IMR-90 (cell line): ENCODE results near the gene CASTOR1. TPM values are rescaled to one million over a fixed set of nuclear protein-coding genes. Genes with fewer than 3 reads are reported as not detected.

Experiments
- ATAC-seq: fragments of 200-7000 bp; cut with Tn5 transposase; 2 replicates; pipeline ENCODE4 v1.9.1; 2020; ENCODE audit warnings: low read depth, mild to moderate bottlenecking, moderate library complexity
- BruUV-seq: library from RNA; stranded (reverse); fragments of 400-500 nt; replicated peaks from 2 replicates; lab custom pipeline; 2021; lab: Mats Ljungman, UMichigan
- CTCF ChIA-PET: fragments of 300-600 bp; formaldehyde crosslinking; extraction: SDS; loops from one replicate; lab custom pipeline; 2021; ENCODE audit warnings: antibody characterized with exemption; lab: Yijun Ruan, JAX
- POLR2A ChIA-PET: fragments of 300-600 bp; sonication (Branson Sonifier 250); formaldehyde crosslinking; loops from one replicate; lab custom pipeline; 2022; ENCODE audit warnings: antibody characterized with exemption; ENCODE audit not compliant: unreplicated experiment; lab: Charles Lee
- DNase-seq: peaks from one replicate; pipeline ENCODE4 v3.0.0; 2013
- H2AFZ ChIP-seq: replicated peaks from 2 replicates; pipeline ENCODE3; 2013; ENCODE audit warnings: low read length, mild to moderate bottlenecking; ENCODE audit not compliant: poor library complexity
- H2AK5ac ChIP-seq: 2 replicates; pipeline ENCODE4 v1.6.1; 2013; ENCODE audit warnings: low read depth, low read length, inconsistent platforms
- H2AK9ac ChIP-seq: replicated peaks from 2 replicates; pipeline ENCODE3; 2013; ENCODE audit warnings: mild to moderate bottlenecking, low read depth, low read length, moderate library complexity; ENCODE audit not compliant: poor library complexity
- H2BK120ac ChIP-seq: 2 replicates; pipeline ENCODE4 v1.6.1; 2013; ENCODE audit warnings: low read depth, low read length, inconsistent platforms
- H2BK15ac ChIP-seq: 3 replicates; pipeline ENCODE4 v1.6.1; 2013; ENCODE audit warnings: low read depth, low read length, inconsistent platforms
- H2BK20ac ChIP-seq: 2 replicates; pipeline ENCODE4 v1.6.1; 2013; ENCODE audit warnings: low read depth, mild to moderate bottlenecking, inconsistent platforms, low read length, moderate library complexity
- H2BK5ac ChIP-seq: 2 replicates; pipeline ENCODE4 v1.6.1; 2013; ENCODE audit warnings: mild to moderate bottlenecking, low read depth, low read length, inconsistent platforms; ENCODE audit not compliant: poor library complexity, severe bottlenecking
- H3K14ac ChIP-seq: replicated peaks from 2 replicates; pipeline ENCODE4 v1.6.1; 2013; ENCODE audit warnings: low read depth, low read length, inconsistent platforms
- H3K18ac ChIP-seq: 2 replicates; pipeline ENCODE4 v1.6.1; 2013; ENCODE audit warnings: low read depth, low read length, control low read depth
- H3K23ac ChIP-seq: 2 replicates; pipeline ENCODE4 v1.6.1; 2013; ENCODE audit warnings: low read depth, low read length, inconsistent platforms
- H3K27ac ChIP-seq: 2 replicates; pipeline ENCODE4 v1.5.1; 2013; ENCODE audit warnings: mild to moderate bottlenecking, control low read depth, low read length; ENCODE audit not compliant: insufficient read depth
- H3K27me3 ChIP-seq: 2 replicates; pipeline ENCODE4 v1.6.1; 2013; ENCODE audit warnings: low read length; ENCODE audit not compliant: control insufficient read depth, insufficient read depth
- H3K36me3 ChIP-seq: 2 replicates; pipeline ENCODE4 v1.6.1; 2013; ENCODE audit warnings: low read length, mixed read lengths; ENCODE audit not compliant: control insufficient read depth, insufficient read depth
- H3K4ac ChIP-seq: 2 replicates; pipeline ENCODE4 v1.6.1; 2013; ENCODE audit warnings: low read depth, low read length, inconsistent platforms
- H3K4me1 ChIP-seq: 2 replicates; pipeline ENCODE4 v1.6.1; 2013; ENCODE audit warnings: low read length, mixed read lengths; ENCODE audit not compliant: control insufficient read depth, insufficient read depth
- H3K4me2 ChIP-seq: 2 replicates; pipeline ENCODE4 v1.6.1; 2013; ENCODE audit warnings: low read depth, mild to moderate bottlenecking, control low read depth, low read length, moderate library complexity
- H3K4me3 ChIP-seq: 2 replicates; pipeline ENCODE4 v1.5.1; 2013; ENCODE audit warnings: low read depth, mild to moderate bottlenecking, control low read depth, low read length, moderate library complexity; ENCODE audit not compliant: insufficient read depth
- H3K56ac ChIP-seq: 2 replicates; pipeline ENCODE4 v1.6.1; 2013; ENCODE audit warnings: low read length, inconsistent platforms; ENCODE audit not compliant: insufficient read depth; ENCODE audit errors: extremely low read depth
- H3K79me1 ChIP-seq, 2 experiments: 2 replicates each; pipeline ENCODE4 v1.6.1; 2013; ENCODE audit warnings: low read length in 2 of 2, inconsistent platforms in 1 of 2, low read depth in 1 of 2
- H3K9ac ChIP-seq: 2 replicates; pipeline ENCODE4 v1.6.1; 2013; ENCODE audit warnings: low read depth, low read length, control low read depth
- H3K9me1 ChIP-seq: 2 replicates; pipeline ENCODE4 v1.6.1; 2013; ENCODE audit warnings: low read length, inconsistent platforms; ENCODE audit not compliant: insufficient read depth
- H3K9me3 ChIP-seq: 2 replicates; pipeline ENCODE4 v1.6.1; 2013; ENCODE audit warnings: low read length; ENCODE audit not compliant: control insufficient read depth, insufficient read depth
- H4K20me1 ChIP-seq: 2 replicates; pipeline ENCODE4 v1.6.1; 2013; ENCODE audit warnings: low read length, inconsistent platforms; ENCODE audit not compliant: insufficient read depth
- H4K5ac ChIP-seq: 2 replicates; pipeline ENCODE4 v1.6.1; 2013; ENCODE audit warnings: mild to moderate bottlenecking, low read depth, low read length, control low read depth
- H4K8ac ChIP-seq, 2 experiments: 2 replicates each; pipeline ENCODE4 v1.6.1; 2013; ENCODE audit warnings: low read depth in 2 of 2, low read length in 2 of 2, control low read depth in 1 of 2, inconsistent platforms in 1 of 2
- H4K91ac ChIP-seq: 2 replicates; pipeline ENCODE4 v1.6.1; 2013; ENCODE audit warnings: low read depth, low read length, inconsistent platforms; ENCODE audit not compliant: insufficient read depth
- BHLHE40 ChIP-seq: fragments of 150-350 bp; IDR thresholded peaks from 2 replicates; pipeline ENCODE4 v1.6.1; 2016; ENCODE audit warnings: mild to moderate bottlenecking, low read depth, low read length
- CEBPB ChIP-seq: IDR thresholded peaks from 2 replicates; pipeline ENCODE4 v1.6.1; 2012; ENCODE audit warnings: low read depth, low read length, improper control_type of control experiment
- CHD1 ChIP-seq: IDR thresholded peaks from 2 replicates; pipeline ENCODE4 v1.6.1; 2012; ENCODE audit warnings: low read depth, low read length, improper control_type of control experiment
- FOS ChIP-seq: fragments of 150-350 bp; IDR thresholded peaks from 2 replicates; pipeline ENCODE4 v1.6.1; 2016; ENCODE audit warnings: low read depth, low read length
- MAFK ChIP-seq: IDR thresholded peaks from 2 replicates; pipeline ENCODE4 v1.6.1; 2012; ENCODE audit warnings: low read depth, low read length, improper control_type of control experiment
- MAZ ChIP-seq: IDR thresholded peaks from 2 replicates; pipeline ENCODE4 v1.6.1; 2012; ENCODE audit warnings: low read depth, mild to moderate bottlenecking, low read length, improper control_type of control experiment, moderate library complexity, borderline replicate concordance
- RAD21 ChIP-seq: IDR thresholded peaks from 2 replicates; pipeline ENCODE4 v1.6.1; 2012; ENCODE audit warnings: low read length, improper control_type of control experiment
- RCOR1 ChIP-seq: IDR thresholded peaks from 2 replicates; pipeline ENCODE4 v1.6.1; 2012; ENCODE audit warnings: mild to moderate bottlenecking, low read length, improper control_type of control experiment; ENCODE audit not compliant: insufficient replicate concordance
- RFX5 ChIP-seq: IDR thresholded peaks from 2 replicates; pipeline ENCODE4 v1.8.0; 2012; ENCODE audit warnings: low read depth, mild to moderate bottlenecking, low read length, moderate library complexity
- SMC3 ChIP-seq: fragments of 150-350 bp; IDR thresholded peaks from 2 replicates; pipeline ENCODE4 v1.6.1; 2016; ENCODE audit warnings: low read depth, mild to moderate bottlenecking, antibody characterized with exemption, low read length, moderate library complexity
- WGBS, 2 experiments: methylation state at CpG; one replicate each; pipeline versions ENCODE4 v1.1.5 to v1.1.7; 2013; ENCODE audit warnings: missing lambda C conversion rate in 2 of 2; ENCODE audit not compliant: insufficient read length in 1 of 2; ENCODE audit errors: extremely low coverage in 2 of 2; 5-methylcytosine and 5-hydroxymethylcytosine counted together
- dilution Hi-C: fragments of 300-500 bp; cut with HindIII; formaldehyde crosslinking; loops from one replicate; pipeline ENCODE4 v1.14.3; 2018; ENCODE audit warnings: low sequenced_read_pairs; ENCODE audit not compliant: unreplicated experiment
- in situ Hi-C: fragments of 300-500 bp; cut with MboI; formaldehyde crosslinking; loops from 3 replicates; pipeline ENCODE4 v1.14.3; 2019; ENCODE audit warnings: low sequenced_read_pairs, inconsistent platforms, mixed read lengths
- intact Hi-C: fragments of 100-400 bp; cut with micrococcal nuclease; formaldehyde crosslinking; loops from 2 replicates; pipeline ENCODE4 v1.10.0; 2022
- polyA plus RNA-seq, 3 experiments: library from polyadenylated mRNA; depleted of rRNA; stranded (reverse); fragments of >200 nt; gene quantifications; 2 replicates each; pipeline ENCODE4 v1.2.3, GENCODE V29; 2012; ENCODE audit warnings: low replicate concordance in 1 of 3
- total RNA-seq: library from RNA; depleted of rRNA; stranded (reverse); fragments of >200 nt; gene quantifications from 2 replicates; pipeline ENCODE4 v1.2.3, GENCODE V29; 2012
- TF ChIP-seq, protein P1 (sequence below): fragments of 150-350 bp; IDR thresholded peaks from 2 replicates; pipeline ENCODE4 v1.6.1; 2016; ENCODE audit warnings: low read depth, mild to moderate bottlenecking, low read length, moderate library complexity, borderline replicate concordance
- TF ChIP-seq, protein P2 (sequence below): conservative IDR thresholded peaks from 2 replicates; pipeline ENCODE4 v1.5.1; 2012; ENCODE audit warnings: mild to moderate bottlenecking, low read depth, low read length, improper control_type of control experiment
- TF ChIP-seq, protein P3 (sequence below): fragments of 150-350 bp; IDR thresholded peaks from 2 replicates; pipeline ENCODE4 v1.6.1; 2017; ENCODE audit warnings: mild to moderate bottlenecking, antibody characterized with exemption, low read length, low read depth

The CASTOR1 gene
- total and polyA plus RNA-seq, 2 of the 4 experiments (the other 2 are of a cell fraction): 10.6 to 23.5 TPM

DNA sequence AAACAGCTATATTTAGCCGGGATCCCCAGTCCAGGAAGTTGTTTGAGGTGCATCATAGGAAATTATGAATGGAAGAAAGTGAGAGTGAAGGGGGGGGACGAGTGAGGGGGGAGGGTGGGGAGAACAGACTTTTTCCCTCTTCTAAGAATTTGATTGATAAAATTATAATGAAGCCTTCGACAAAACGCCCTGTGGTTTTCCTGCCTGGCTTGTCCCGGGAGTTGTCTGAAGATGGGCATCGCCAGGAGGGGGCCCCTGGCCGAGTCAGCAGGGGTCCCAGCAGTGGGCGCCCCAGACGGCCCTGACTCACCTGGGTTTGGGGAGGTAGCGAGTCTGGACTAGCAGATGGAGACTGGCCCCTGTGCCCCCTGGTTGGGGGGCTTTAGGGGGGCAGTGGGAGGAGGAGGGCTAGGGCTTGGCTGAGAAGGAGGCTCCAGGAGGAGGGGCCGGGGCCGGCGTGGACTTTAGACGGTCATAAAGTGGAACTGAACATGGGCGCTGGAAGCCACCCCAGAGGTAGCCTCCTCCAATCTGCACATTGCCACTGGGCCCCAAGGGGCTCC lies 42.4 kb downstream of the CASTOR1 start:
- peak overlapping the region; percentile 100 for H3K9ac ChIP-seq

More for the DNA sequence above, 42.4 kb downstream of the CASTOR1 start:
- no peak for DNase-seq
- no peak for TF ChIP-seq BHLHE40
- TF ChIP-seq CHD1: no peak
- TF ChIP-seq RFX5: no peak
- TF ChIP-seq, protein P1, sequence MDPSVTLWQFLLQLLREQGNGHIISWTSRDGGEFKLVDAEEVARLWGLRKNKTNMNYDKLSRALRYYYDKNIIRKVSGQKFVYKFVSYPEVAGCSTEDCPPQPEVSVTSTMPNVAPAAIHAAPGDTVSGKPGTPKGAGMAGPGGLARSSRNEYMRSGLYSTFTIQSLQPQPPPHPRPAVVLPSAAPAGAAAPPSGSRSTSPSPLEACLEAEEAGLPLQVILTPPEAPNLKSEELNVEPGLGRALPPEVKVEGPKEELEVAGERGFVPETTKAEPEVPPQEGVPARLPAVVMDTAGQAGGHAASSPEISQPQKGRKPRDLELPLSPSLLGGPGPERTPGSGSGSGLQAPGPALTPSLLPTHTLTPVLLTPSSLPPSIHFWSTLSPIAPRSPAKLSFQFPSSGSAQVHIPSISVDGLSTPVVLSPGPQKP: no peak
- TF ChIP-seq, protein P2, sequence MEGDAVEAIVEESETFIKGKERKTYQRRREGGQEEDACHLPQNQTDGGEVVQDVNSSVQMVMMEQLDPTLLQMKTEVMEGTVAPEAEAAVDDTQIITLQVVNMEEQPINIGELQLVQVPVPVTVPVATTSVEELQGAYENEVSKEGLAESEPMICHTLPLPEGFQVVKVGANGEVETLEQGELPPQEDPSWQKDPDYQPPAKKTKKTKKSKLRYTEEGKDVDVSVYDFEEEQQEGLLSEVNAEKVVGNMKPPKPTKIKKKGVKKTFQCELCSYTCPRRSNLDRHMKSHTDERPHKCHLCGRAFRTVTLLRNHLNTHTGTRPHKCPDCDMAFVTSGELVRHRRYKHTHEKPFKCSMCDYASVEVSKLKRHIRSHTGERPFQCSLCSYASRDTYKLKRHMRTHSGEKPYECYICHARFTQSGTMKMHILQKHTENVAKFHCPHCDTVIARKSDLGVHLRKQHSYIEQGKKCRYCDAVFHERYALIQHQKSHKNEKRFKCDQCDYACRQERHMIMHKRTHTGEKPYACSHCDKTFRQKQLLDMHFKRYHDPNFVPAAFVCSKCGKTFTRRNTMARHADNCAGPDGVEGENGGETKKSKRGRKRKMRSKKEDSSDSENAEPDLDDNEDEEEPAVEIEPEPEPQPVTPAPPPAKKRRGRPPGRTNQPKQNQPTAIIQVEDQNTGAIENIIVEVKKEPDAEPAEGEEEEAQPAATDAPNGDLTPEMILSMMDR: no peak
- TF ChIP-seq RAD21: no peak
- TF ChIP-seq MAZ: peak; percentile 61
- TF ChIP-seq FOS: peak; percentile 32; the same call in 1 of the 2 replicates
- no peak; the same call in 1 of the 2 replicates for TF ChIP-seq CEBPB
- no peak for TF ChIP-seq RCOR1
- TF ChIP-seq, protein P3, sequence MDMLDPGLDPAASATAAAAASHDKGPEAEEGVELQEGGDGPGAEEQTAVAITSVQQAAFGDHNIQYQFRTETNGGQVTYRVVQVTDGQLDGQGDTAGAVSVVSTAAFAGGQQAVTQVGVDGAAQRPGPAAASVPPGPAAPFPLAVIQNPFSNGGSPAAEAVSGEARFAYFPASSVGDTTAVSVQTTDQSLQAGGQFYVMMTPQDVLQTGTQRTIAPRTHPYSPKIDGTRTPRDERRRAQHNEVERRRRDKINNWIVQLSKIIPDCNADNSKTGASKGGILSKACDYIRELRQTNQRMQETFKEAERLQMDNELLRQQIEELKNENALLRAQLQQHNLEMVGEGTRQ: no peak
- TF ChIP-seq SMC3: no peak
- no peak for TF ChIP-seq MAFK
- H3K23ac ChIP-seq: peak overlapping the region; percentile 45; the same call in 1 of the 2 replicates
- peak overlapping the region; percentile 100 for H3K27ac ChIP-seq
- H3K36me3 ChIP-seq: peaks cover 32% of the 10 kb centered on the region
- ChIA-PET CTCF (no interaction called here), POLR2A (interaction anchor here (0.6 to 1.1 kb wide), 3 partner anchors 35 to 65 kb away, joined by 3 to 4 read pairs (median 3); no protein-coding TSS in a partner anchor)
- H3K79me1 ChIP-seq: peaks cover 37 to 49% of the 10 kb centered on the region in 2 experiments
- peak overlapping the region; percentile 65 for H2AFZ ChIP-seq
- no TSS peak for BruUV-seq
- H3K4ac ChIP-seq: peak overlapping the region; percentile 100
- H4K20me1 ChIP-seq: no peaks in the 10 kb centered on the region
- H3K4me3 ChIP-seq: peak overlapping the region; percentile 87
- in situ Hi-C loops (no loop called here), intact Hi-C loops (loop anchor here (2.0 to 5.0 kb wide), 2 partner anchors 42 to 90 kb away; no protein-coding TSS in a partner anchor), dilution Hi-C loops (no loop called here)
- no peaks in the 10 kb centered on the region for H3K27me3 ChIP-seq
- H2AK5ac ChIP-seq: peak overlapping the region; percentile 95
- peak overlapping the region; percentile 82 to 96 for H4K8ac ChIP-seq
- H3K4me2 ChIP-seq: peak overlapping the region; percentile 94
- H3K56ac ChIP-seq: peak overlapping the region; percentile 72
- H3K9me1 ChIP-seq: peaks cover 25% of the 10 kb centered on the region
- peak overlapping the region; percentile 99 for H4K91ac ChIP-seq
- peak; percentile 1 for ATAC-seq
- peaks cover 65% of the 10 kb centered on the region for H3K4me1 ChIP-seq
- H4K5ac ChIP-seq: peak overlapping the region; percentile 100
- H3K14ac ChIP-seq: peak overlapping the region; percentile 98
- H2BK20ac ChIP-seq: peak overlapping the region; percentile 77; the same call in 1 of the 2 replicates
- peak overlapping the region; percentile 84 for H3K18ac ChIP-seq
- H2BK5ac ChIP-seq: peak overlapping the region; percentile 94
- peak overlapping the region; percentile 92 for H2AK9ac ChIP-seq
- no peaks in the 10 kb centered on the region for H3K9me3 ChIP-seq
- WGBS, 2 experiments: 0% methylated on average over 1 of the region's 15 CpGs; no CpG with 5 or more reads in 1 of the 2 experiments
- H2BK120ac ChIP-seq: peak overlapping the region; percentile 99
- H2BK15ac ChIP-seq: peak overlapping the region; percentile 89; the same call in 2 of the 3 replicates
